G401.6 (cell line): ENCODE results near the gene NEU1.
"Not testable (repeated sequence)": the region's sequence is repeated elsewhere in the genome, so short reads cannot be mapped to it uniquely, and the experiment has no call there.

ENCODE experiments used
- FAIRE-seq: peaks from 2 replicates; lab custom pipeline; 2012; peaks lifted over from hg19 to GRCh38; lab: Jason Lieb, UNC

The NEU1 gene

GRCh38 chr6:31871046-31871659 is 8.5 kb upstream of the NEU1 start:
- no peak for FAIRE-seq

GRCh38 chr6:31870385-31870921 is 7.8 kb upstream of the NEU1 start:
- FAIRE-seq, result no peak

- FAIRE-seq, result no peak
Observed at GRCh38 chr6:31869343-31869742, 6.7 kb upstream of the NEU1 start.

GRCh38 chr6:31868658-31868971 is 6.0 kb upstream of the NEU1 start:
- FAIRE-seq, result not testable (repeated sequence)

GRCh38 chr6:31865205-31866118 is 2.8 kb upstream of the NEU1 start:
- no peak for FAIRE-seq

GRCh38 chr6:31864818-31865204 is 2.2 kb upstream of the NEU1 start:
- FAIRE-seq, result no peak

GRCh38 chr6:31864123-31864562 is 1.5 kb upstream of the NEU1 start:
- not testable (repeated sequence) for FAIRE-seq

- FAIRE-seq, result no peak
Observed at GRCh38 chr6:31861919-31862343, 690 bp downstream of the NEU1 start.

- no peak for FAIRE-seq
Observed at GRCh38 chr6:31861150-31861549, 1.5 kb downstream of the NEU1 start.

GRCh38 chr6:31860349-31860748 is 2.3 kb downstream of the NEU1 start:
- no peak for FAIRE-seq

GRCh38 chr6:31859923-31860322 is 2.7 kb downstream of the NEU1 start:
- FAIRE-seq, result no peak

- no peak for FAIRE-seq
Observed at GRCh38 chr6:31858707-31859106, 3.9 kb downstream of the NEU1 start.

- not testable (repeated sequence) for FAIRE-seq
Observed at GRCh38 chr6:31857774-31858173, 4.8 kb downstream of the NEU1 start.

- FAIRE-seq, result not testable (repeated sequence)
Observed at GRCh38 chr6:31851980-31852718, 10.5 kb downstream of the NEU1 start.

GRCh38 chr6:31851485-31851832 is 11.2 kb downstream of the NEU1 start:
- FAIRE-seq, result no peak

GRCh38 chr6:31850765-31851484 is 11.7 kb downstream of the NEU1 start:
- no peak for FAIRE-seq

- no peak for FAIRE-seq
Observed at GRCh38 chr6:31847276-31847978, 15.2 kb downstream of the NEU1 start.

- FAIRE-seq, result no peak
Observed at GRCh38 chr6:31844507-31844906, 18.1 kb downstream of the NEU1 start.

GRCh38 chr6:31842053-31842452 is 20.6 kb downstream of the NEU1 start:
- no peak for FAIRE-seq

GRCh38 chr6:31839779-31840126 is 22.9 kb downstream of the NEU1 start:
- not testable (repeated sequence) for FAIRE-seq

- no peak for FAIRE-seq
Observed at GRCh38 chr6:31838968-31839367, 23.7 kb downstream of the NEU1 start.

GRCh38 chr6:31838114-31838553 is 24.5 kb downstream of the NEU1 start:
- FAIRE-seq, result not testable (repeated sequence)
